ENCODE results near the gene CFAP99. TPM values are rescaled to one million over a fixed set of nuclear protein-coding genes. Genes with fewer than 3 reads are reported as not detected.

Gene CFAP99
- total RNA-seq, 1 donor from 2014 or later: not detected

DNA sequence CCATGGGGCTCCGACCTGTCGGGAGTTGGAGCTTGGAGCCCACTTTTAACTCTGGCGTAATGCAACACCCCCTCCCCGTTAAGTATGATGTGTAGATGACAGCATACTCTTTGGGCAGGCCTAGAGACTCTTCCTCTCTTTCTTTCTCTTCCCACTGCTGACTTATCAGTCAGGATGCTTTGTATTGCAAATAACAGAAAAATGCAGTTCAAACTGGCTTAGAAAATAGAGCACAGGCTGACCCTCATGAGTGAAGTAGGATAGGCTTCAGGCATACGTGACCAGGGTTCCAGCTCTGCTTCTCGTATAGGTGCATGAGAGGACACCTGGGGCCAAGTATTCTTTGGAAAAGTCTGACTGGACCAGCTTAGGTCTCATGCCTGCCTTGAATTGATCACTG, 26.8 kb downstream of the CFAP99 start:
- Mint-ChIP-seq H3K9me3 (no peaks in the 10 kb centered on the region), H3K27me3 (ENCODE audit: low read depth) (no peaks in the 10 kb centered on the region), H3K27ac (ENCODE audit: unreplicated experiment) (no peak overlapping the region), H3K4me1 (no peaks in the 10 kb centered on the region), H3K4me3 (no peak overlapping the region), H3K36me3 (ENCODE audit: low read depth) (no peaks in the 10 kb centered on the region)
- DNase-seq (ENCODE audit: low read depth, low spot score): no peak
- TF ChIP-seq, protein P1, sequence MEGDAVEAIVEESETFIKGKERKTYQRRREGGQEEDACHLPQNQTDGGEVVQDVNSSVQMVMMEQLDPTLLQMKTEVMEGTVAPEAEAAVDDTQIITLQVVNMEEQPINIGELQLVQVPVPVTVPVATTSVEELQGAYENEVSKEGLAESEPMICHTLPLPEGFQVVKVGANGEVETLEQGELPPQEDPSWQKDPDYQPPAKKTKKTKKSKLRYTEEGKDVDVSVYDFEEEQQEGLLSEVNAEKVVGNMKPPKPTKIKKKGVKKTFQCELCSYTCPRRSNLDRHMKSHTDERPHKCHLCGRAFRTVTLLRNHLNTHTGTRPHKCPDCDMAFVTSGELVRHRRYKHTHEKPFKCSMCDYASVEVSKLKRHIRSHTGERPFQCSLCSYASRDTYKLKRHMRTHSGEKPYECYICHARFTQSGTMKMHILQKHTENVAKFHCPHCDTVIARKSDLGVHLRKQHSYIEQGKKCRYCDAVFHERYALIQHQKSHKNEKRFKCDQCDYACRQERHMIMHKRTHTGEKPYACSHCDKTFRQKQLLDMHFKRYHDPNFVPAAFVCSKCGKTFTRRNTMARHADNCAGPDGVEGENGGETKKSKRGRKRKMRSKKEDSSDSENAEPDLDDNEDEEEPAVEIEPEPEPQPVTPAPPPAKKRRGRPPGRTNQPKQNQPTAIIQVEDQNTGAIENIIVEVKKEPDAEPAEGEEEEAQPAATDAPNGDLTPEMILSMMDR (conservative IDR thresholded peaks at IDR 0.05): no peak

DNA sequence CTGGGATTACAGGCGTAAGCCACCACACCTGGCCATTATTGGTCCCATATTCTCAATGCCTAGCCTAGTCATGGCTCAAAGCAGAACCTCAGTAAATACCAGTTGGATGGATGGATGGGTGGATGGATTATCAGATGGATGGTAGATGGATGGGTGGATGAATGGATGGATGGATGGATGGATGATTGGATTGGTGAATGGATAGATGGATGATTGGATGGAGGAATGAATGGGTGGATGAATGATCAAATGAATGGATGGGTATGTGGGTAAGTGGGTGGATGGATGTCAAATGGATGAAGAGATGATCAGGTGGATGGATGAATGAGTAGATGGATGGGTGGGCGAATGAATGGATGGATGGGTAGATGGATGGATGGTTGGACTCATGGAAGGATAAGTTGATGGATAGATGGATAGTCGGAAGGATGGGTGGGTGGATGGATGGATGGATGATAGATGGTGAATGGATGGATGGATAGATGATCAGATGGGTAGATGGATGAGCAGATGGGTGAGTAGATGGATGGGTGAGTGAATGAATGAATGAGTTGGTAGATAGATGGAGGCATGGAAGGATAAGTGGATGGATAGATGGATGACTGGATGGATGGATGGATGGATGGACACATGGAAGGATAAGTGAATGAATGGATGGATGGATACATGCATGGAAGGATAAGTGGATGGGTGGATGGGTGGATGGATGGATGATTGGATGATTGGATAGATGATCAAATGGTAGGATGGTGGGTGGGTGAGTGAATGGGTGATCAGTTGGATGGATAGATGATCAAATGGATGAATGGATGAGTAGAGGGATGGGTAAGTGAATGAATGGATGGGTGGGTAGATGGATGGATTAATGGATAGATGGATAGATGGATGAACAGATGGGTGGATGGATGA, 28.2 kb downstream of the CFAP99 start:
- Mint-ChIP-seq H3K4me1 (no peaks in the 10 kb centered on the region), H3K27me3 (ENCODE audit: low read depth) (no peaks in the 10 kb centered on the region), H3K9me3 (no peaks in the 10 kb centered on the region), H3K36me3 (ENCODE audit: low read depth) (no peaks in the 10 kb centered on the region), H3K27ac (ENCODE audit: unreplicated experiment) (no peak overlapping the region), H3K4me3 (no peak overlapping the region)
- no peak for DNase-seq (ENCODE audit: low read depth, low spot score)
- TF ChIP-seq, protein P1 (conservative IDR thresholded peaks at IDR 0.05): no peak

DNA sequence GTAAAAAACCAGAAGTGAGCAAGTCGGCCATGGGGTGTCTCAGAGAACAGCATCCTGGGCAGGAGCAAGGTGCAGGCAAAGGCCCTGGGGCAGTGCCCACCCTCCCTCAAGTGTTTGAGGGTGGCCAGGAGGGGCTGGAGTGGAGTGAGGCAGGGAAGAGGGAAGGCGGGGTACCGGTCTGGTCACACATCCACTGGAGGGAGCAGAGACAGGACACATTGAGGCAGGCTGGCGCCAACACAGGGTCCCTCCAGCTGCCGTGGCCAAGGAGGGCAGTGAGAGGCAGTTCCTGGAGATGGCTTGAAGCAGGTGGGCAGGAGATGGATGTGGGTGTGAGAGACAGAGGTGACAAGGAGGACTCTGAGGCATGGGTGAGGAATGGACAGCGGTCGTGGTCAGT, 29.8 kb downstream of the CFAP99 start:
- Mint-ChIP-seq H3K27ac (ENCODE audit: unreplicated experiment) (no peak overlapping the region), H3K27me3 (ENCODE audit: low read depth) (no peaks in the 10 kb centered on the region), H3K4me3 (no peak overlapping the region), H3K4me1 (no peaks in the 10 kb centered on the region), H3K9me3 (no peaks in the 10 kb centered on the region), H3K36me3 (ENCODE audit: low read depth) (no peaks in the 10 kb centered on the region)
- TF ChIP-seq, protein P1 (conservative IDR thresholded peaks at IDR 0.05): no peak
- DNase-seq (ENCODE audit: low read depth, low spot score): no peak

DNA sequence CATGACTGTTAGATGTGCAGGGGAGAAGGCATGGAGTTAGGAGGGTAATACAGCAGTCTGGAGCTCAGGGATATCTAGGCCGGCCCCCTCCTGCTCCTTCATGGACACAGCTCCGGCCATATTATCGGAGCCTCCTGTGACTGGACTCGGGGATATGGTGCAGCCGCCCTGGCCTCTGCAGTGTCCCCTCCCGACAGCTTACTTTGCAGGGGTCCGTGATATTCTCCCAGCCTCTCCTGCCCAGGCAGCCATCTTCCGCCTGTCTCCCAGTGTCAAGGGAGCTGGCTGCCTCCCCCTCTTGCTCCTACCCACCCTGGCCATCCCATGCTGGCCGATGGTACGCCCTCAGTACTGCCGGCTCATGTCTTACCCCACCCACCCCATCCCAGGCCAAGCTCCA, 30.3 kb downstream of the CFAP99 start:
- H3K4me1 Mint-ChIP-seq: no peaks in the 10 kb centered on the region
- no peaks in the 10 kb centered on the region for H3K36me3 Mint-ChIP-seq (ENCODE audit: low read depth)
- H3K4me3 Mint-ChIP-seq: no peak overlapping the region
- H3K27ac Mint-ChIP-seq (ENCODE audit: unreplicated experiment): no peak overlapping the region
- no peak for DNase-seq (ENCODE audit: low read depth, low spot score)
- H3K9me3 Mint-ChIP-seq: no peaks in the 10 kb centered on the region
- TF ChIP-seq, protein P1 (conservative IDR thresholded peaks at IDR 0.05): no peak
- no peaks in the 10 kb centered on the region for H3K27me3 Mint-ChIP-seq (ENCODE audit: low read depth)

DNA sequence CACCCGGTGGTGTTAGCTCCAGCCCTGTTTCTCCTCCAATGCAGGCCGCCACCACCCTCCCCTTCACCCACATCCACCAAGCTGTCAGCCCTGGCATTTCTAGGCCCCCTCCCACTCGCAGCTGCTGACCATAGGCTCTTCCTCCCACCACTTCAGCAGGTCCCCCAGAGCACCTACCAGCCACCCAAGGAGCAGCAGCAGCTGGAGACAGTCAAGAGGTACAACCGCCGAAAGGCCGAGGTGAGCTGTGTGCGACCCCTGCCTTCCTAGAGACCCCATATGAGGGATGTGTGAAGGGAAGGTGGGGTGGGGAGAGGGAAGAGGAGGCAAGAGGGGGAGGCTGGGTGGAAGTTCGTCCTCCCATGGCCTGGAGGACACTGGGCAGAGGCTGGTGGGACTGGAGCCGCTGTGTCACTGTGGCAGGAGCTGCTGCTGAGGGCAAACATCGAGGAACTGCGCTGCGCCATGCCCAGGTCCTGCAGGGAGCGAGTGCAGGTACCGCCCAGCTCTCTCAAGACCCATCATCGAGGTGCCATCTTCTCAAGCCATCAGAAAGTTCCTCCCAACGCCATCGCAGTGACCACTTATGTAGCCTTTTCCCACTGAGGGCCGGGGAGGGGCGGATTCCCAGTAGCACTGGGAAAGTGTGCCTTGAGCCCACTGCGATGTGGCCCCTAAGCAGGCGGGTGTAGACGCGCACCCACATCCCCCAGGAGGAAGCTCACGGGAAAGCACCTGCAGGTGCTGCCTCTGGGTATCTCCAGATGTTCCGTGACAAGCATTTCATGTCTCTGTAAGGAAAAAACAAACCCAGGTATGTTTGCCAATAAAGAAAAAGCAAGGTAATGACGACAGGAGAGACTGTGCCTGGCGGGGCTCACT, 31.0 kb downstream of the CFAP99 start:
- TF ChIP-seq, protein P1 (conservative IDR thresholded peaks at IDR 0.05): no peak
- H3K4me1 Mint-ChIP-seq: no peaks in the 10 kb centered on the region

More for the DNA sequence above, 31.0 kb downstream of the CFAP99 start:
- Mint-ChIP-seq H3K27me3 (ENCODE audit: low read depth) (no peaks in the 10 kb centered on the region), H3K9me3 (no peaks in the 10 kb centered on the region), H3K4me3 (no peak overlapping the region), H3K36me3 (ENCODE audit: low read depth) (no peaks in the 10 kb centered on the region), H3K27ac (ENCODE audit: unreplicated experiment) (no peak overlapping the region)
- no peak for DNase-seq (ENCODE audit: low read depth, low spot score)
